ENCODE measurements around the gene DNAJC25.
"Not testable (repeated sequence)": the region's sequence is repeated elsewhere in the genome, so short reads cannot be mapped to it uniquely, and the experiment has no call there.

Gene DNAJC25

DNA sequence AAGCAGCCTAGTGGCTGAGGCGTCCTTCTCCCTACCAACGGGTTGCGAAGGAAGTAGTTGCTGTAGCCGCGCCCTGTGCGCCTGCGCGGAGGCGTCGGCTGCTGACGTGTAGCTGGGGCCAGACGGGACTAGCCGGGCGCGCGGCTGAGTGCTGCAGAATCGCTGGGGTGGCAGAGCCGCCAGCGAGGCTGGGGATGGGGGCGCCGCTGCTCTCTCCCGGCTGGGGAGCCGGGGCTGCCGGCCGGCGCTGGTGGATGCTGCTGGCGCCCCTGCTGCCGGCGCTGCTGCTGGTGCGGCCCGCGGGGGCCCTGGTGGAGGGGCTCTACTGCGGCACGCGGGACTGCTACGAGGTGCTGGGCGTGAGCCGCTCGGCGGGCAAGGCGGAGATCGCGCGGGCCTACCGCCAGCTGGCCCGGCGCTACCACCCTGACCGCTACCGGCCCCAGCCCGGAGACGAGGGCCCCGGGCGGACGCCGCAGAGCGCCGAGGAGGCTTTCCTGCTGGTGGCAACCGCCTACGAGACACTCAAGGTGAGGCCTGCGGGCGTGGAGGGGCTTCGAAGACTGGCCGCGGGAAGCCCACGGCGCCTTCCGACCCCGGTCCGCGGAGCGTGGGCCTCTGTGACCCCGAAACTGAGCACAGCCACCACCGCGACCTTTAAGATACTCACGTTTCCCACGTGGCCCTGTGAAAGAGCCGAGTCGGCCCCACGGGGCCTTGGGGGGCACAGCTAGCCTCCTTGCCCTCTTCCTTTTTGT, at the start of gene DNAJC25:
Gene DNAJC25 (plus strand): TSS at position 121 of the 758 bp plus-strand sequence. CDS start 74 bp downstream, at position 195.
- DNase-seq, result peak; percentile 97

- no peak for DNase-seq
Measured at GRCh38 chr9:111582888-111583287, 48.2 kb upstream of the DNAJC25 start.

DNA sequence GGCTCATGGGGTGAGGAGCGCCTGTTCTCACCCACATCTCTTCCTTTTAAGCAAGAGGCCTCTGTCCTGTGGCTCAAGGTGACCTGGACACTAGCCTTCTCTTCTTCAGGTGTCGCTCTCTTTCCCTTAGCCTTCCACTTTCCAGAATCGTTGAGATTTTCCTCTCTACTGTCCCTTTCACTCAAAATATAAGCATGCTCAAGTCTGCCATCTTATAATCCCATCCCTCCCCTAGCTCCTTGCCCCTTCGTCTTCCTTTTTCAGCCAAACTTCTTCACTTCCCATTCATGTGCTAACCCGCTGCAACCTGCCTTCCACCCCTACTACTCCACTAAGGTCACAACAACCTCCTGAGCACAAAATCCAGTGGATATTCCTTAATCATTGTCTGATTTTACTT, 44.8 kb upstream of the DNAJC25 start:
- no peak for DNase-seq

GRCh38 chr9:111588846-111589245, 42.3 kb upstream of the DNAJC25 start:
- no peak for DNase-seq

- DNase-seq, result peak; percentile 36
Measured at GRCh38 chr9:111597852-111598732, 33.0 kb upstream of the DNAJC25 start.

GRCh38 chr9:111598733-111599091, 32.4 kb upstream of the DNAJC25 start:
- DNase-seq, result no peak

- DNase-seq, result no peak
Measured at GRCh38 chr9:111599092-111599954, 31.8 kb upstream of the DNAJC25 start, which contains the start of gene PTGR1. Gene PTGR1, minus strand, starts transcription at chr9:111599647. Its CDS starts 2,225 bp downstream, at chr9:111597422.

DNA sequence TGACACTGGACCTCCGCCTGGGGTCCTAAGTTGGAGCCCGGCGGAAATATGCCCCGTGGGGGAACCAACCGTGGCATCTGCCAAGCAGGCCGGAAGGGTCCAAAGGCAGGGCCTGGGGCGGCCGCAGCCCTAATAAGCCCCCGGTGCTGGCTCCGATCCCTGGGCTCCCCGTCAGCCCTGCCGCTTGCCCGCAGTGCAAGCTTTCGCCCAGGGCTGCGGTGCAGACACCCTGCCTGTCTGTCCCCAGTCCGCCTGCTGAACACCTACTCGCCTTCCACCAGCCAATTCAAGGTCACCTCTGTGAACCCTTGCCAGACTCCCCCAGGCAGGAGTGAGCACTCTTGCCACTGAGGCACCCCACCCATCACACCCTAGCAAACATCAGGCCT, 31.2 kb upstream of the DNAJC25 start:
- no peak for DNase-seq

DNA sequence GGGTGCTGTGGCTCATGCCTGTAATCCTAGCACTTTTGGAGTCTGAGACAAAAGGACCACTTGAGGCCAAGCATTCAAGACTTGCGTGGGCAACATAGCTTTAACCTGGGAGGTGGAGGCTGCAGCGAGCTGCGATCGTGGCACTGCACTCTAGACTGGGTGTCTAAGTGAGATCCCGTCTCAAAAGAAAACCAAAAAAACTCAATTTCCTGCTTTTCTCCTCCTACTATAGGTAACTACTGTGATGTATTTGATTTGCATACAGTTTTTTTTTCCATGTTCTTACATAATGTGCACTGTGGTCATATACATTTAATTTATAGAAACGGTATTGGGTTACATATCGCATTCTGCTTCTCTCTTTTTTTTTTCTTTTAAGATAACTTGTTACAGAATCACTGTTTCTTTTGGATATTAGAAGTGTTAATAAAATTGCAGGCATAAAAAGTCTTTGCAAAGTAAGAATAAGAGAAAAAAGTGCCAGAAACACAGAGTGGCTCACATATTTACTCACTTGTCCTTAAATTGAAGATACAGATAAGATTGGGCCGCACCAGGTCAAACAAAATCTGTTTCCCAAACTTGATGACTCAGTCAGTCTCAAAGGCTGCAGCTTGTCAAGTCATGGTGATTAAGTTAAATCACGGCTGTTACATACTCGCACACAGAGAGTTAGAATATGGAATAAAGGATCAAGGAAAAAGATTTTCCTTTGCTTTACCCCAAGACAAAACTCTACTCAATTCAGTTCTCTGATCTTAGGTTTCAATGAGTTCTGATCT, 29.7 kb upstream of the DNAJC25 start:
- DNase-seq, result no peak

DNA sequence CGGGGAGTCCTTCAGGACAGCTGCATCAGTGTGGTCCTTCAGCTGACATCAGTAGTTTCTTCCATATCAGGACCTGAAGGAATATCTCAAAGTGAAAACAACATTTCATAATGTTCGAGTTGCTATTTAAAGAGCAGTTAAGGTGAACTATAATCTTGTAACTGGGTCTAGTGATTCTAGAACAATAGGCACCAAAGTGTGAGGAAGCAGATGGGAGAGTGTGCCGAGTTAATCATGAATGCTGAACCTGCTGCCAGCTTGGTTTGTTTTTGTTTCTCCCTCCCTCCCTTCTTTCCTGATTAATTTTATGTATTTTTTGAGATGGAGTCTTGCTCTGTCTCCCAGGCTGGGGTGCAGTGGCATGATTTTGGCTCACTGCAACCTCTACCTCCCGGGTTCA, 28.1 kb upstream of the DNAJC25 start:
- DNase-seq, result no peak

GRCh38 chr9:111604054-111604615, 27.0 kb upstream of the DNAJC25 start:
- no peak for DNase-seq

DNA sequence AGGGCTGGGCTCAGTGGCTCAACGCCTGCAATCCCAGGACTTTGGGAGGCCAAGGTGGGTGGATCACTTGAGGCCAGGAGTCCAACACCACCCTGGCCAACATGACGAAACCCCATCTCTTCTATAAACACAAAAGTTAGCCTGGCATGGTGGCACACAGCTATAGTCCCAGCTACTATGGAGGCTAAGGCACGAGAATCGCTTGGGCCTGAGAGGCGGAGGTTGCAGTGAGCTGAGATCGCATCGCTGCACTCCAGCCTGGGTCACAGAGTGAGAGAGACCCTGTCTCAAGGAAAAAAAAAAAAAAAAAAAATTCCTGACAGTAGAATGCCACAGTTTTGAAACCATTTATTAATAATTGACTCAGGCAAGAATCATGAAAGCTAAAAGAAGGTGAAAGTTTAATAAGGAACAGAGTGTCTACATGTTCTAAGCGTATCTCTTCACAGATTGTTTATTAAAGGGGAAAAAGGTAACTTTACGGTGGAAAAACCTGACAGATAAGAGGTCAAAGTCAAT, 26.0 kb upstream of the DNAJC25 start:
- DNase-seq, result no peak

DNA sequence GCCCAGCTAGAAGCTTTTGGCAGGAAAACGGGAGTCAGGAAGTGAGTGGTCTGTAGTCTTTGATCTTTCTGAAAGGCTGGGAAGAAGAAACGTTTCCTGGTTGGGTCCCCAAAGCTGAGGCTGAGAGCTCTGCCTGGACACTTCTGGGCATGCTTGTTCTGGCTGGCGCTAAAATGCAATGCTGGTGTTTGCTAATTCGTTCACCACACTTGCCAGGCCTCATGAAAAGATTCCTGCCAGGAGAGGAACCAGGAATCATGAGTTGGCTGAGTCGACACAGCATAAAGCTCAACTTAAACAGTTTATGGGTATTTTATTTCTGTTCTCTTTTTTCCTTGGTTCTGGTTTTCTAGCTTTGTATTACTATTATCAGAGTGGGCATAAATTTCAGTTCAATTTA, 21.0 kb upstream of the DNAJC25 start:
- DNase-seq, result no peak

DNA sequence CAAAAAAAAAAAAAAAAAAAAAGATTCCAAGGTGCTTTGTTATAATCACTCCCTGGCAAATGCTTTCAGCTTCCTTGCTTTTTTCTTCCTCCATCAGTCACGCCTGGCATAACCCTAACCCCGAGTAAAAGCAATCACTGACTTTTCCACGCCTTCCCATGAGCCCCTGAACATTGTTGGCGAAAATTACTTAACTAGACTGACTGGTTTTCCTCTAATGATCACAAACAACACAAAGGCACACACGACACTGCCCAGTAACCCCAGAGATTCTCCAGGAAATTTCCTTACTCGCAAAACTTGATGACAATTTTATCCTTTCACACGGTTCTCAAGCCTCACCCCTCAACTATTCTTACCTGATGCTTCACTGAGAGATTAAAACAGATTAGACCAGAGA, 20.3 kb upstream of the DNAJC25 start:
- DNase-seq, result no peak

- DNase-seq, result peak; percentile 42
Measured at GRCh38 chr9:111613436-111614040, 17.6 kb upstream of the DNAJC25 start.

DNA sequence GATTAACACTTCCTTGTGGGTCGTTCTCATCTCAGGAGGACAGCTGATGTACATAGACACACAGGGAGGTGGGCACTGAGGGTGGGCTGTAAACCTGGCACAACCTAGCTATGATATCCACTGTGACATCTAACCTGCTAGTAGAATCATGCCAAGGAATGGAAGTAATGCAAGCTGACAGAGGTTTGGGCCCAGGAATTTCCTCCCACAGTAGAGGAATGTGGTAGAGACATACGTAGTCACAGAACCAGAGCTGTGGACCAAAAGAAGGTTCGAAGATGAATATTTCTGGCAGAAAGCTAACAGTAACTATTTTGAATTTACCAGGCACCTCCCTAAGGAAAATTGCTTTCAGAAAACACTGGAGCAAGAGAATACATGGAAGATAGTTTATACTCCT, 15.2 kb upstream of the DNAJC25 start:
- DNase-seq, result no peak

- not testable (repeated sequence) for DNase-seq
Measured at GRCh38 chr9:111617349-111617748, 13.8 kb upstream of the DNAJC25 start.

GRCh38 chr9:111621895-111622480, 9.1 kb upstream of the DNAJC25 start:
- DNase-seq, result no peak

DNA sequence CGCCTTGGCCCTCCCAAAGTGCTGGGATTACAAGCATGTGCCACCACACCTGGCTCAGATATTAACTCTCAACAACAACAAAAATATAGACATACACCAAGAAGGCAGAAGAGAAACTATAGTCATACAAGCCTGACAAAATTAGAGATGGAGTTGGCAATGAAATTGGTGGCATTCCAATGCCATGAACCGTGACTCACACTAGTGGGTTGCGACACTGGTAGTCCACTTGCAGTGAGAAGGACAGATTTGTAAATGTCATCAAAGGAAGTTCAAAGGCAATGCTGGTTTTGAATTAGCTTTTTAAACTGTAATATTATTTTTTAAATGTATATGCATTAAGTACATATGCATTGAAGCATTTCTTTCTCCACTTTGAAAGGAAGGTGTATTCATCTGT, 8.5 kb upstream of the DNAJC25 start:
- DNase-seq, result no peak

- no peak for DNase-seq
Measured at GRCh38 chr9:111627260-111627963, 3.7 kb upstream of the DNAJC25 start.
